ENCODE results near the gene RCOR2.
"Not testable (repeated sequence)": the region's sequence is repeated elsewhere in the genome, so short reads cannot be mapped to it uniquely, and the experiment has no call there.

The RCOR2 gene

GRCh38 chr11:63879598-63880402 lies 37.2 kb downstream of the RCOR2 start:
- no peak for DNase-seq (ENCODE audit: low read depth, low spot score)

GRCh38 chr11:63877658-63878241 lies 39.2 kb downstream of the RCOR2 start:
- no peak for DNase-seq (ENCODE audit: low read depth, low spot score)

- no peak for DNase-seq (ENCODE audit: low read depth, low spot score)
Measured at GRCh38 chr11:63876616-63877015, 40.3 kb downstream of the RCOR2 start.

- no peak for DNase-seq (ENCODE audit: low read depth, low spot score)
Measured at GRCh38 chr11:63875506-63876065, 41.4 kb downstream of the RCOR2 start.

GRCh38 chr11:63874511-63874910 lies 42.5 kb downstream of the RCOR2 start:
- no peak for DNase-seq (ENCODE audit: low read depth, low spot score)

GRCh38 chr11:63873311-63873710 lies 43.7 kb downstream of the RCOR2 start:
- no peak for DNase-seq (ENCODE audit: low read depth, low spot score)

- no peak for DNase-seq (ENCODE audit: low read depth, low spot score)
Measured at GRCh38 chr11:63872800-63873197, 44.2 kb downstream of the RCOR2 start.

GRCh38 chr11:63871962-63872799 lies 44.8 kb downstream of the RCOR2 start:
- no peak for DNase-seq (ENCODE audit: low read depth, low spot score)

GRCh38 chr11:63870351-63871140 lies 46.4 kb downstream of the RCOR2 start:
- DNase-seq (ENCODE audit: low read depth, low spot score): no peak

- no peak for DNase-seq (ENCODE audit: low read depth, low spot score)
Measured at GRCh38 chr11:63869683-63870082, 47.3 kb downstream of the RCOR2 start.

GRCh38 chr11:63869171-63869591 lies 47.8 kb downstream of the RCOR2 start:
- DNase-seq (ENCODE audit: low read depth, low spot score): no peak

GRCh38 chr11:63868399-63869064 lies 48.4 kb downstream of the RCOR2 start:
- DNase-seq (ENCODE audit: low read depth, low spot score): no peak

GRCh38 chr11:63867511-63867910 lies 49.5 kb downstream of the RCOR2 start:
- no peak for DNase-seq (ENCODE audit: low read depth, low spot score)

- peak; percentile 50 for DNase-seq (ENCODE audit: low read depth, low spot score)
Measured at GRCh38 chr11:63866211-63866610, 50.8 kb downstream of the RCOR2 start.

GRCh38 chr11:63863620-63864019 lies 53.3 kb downstream of the RCOR2 start:
- not testable (repeated sequence) for DNase-seq (ENCODE audit: low read depth, low spot score)

GRCh38 chr11:63862923-63863322 lies 54.0 kb downstream of the RCOR2 start:
- no peak for DNase-seq (ENCODE audit: low read depth, low spot score)

All from activated CD4-positive, CD25-positive, alpha-beta regulatory T cell treated with anti-CD3 and anti-CD28 coated beads, Interleukin-2, amount 50 U/mL, for 16 hours (primary cell).